H7 (cell line): Measurements from ENCODE around the gene HOXA6. TPM values are rescaled to one million over a fixed set of nuclear protein-coding genes. Genes with fewer than 3 reads are reported as not detected.

Source experiments
- DNase-seq: peaks from one replicate; pipeline ENCODE4 v3.0.0; 2012
- H3K27me3 ChIP-seq: 2 replicates; pipeline ENCODE4 v1.6.0; 2011; ENCODE audit warnings: mild to moderate bottlenecking, low read length; ENCODE audit not compliant: control insufficient read depth, insufficient read depth
- H3K36me3 ChIP-seq: replicated peaks from 2 replicates; pipeline ENCODE4 v1.5.1; 2011; ENCODE audit warnings: low read length; ENCODE audit not compliant: control insufficient read depth, insufficient read depth
- H3K4me3 ChIP-seq: 2 replicates; pipeline ENCODE4 v1.5.1; 2011; ENCODE audit warnings: low read depth, mild to moderate bottlenecking, control low read depth, low read length, moderate library complexity; ENCODE audit not compliant: insufficient read depth
- total RNA-seq: library from RNA; depleted of rRNA; stranded (reverse); fragments of >200 nt; shearing (Covaris generic); gene quantifications from 2 replicates; pipeline ENCODE4 v1.2.3, GENCODE V29; 2014

Gene HOXA6
- total RNA-seq, 1 experiment from 2014 or later, result not detected

DNA sequence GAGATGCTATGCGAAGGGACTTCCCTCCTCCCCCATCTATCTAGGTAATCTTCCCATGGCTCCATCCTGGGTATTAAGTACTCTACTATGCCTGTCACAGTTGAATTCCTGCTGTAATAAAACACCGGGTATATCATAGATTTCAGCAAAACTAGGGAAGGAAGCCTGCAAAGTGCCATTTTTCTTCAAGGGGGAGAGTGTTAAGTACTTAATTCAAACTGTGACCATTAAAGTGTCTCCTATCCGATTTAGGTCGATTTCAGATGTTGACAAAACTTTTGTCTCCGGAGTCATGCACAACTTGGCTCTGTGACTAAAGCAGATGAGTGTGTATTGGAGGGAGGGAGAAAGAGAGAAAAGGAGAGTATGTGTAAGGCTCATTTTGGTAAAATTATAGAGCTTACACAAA, 21.6 kb downstream of the HOXA6 start:
- Histone ChIP-seq H3K27me3 (peaks cover 98% of the 10 kb centered on the region), H3K36me3 (no peaks in the 10 kb centered on the region), H3K4me3 (no peak overlapping the region)
- no peak for DNase-seq

DNA sequence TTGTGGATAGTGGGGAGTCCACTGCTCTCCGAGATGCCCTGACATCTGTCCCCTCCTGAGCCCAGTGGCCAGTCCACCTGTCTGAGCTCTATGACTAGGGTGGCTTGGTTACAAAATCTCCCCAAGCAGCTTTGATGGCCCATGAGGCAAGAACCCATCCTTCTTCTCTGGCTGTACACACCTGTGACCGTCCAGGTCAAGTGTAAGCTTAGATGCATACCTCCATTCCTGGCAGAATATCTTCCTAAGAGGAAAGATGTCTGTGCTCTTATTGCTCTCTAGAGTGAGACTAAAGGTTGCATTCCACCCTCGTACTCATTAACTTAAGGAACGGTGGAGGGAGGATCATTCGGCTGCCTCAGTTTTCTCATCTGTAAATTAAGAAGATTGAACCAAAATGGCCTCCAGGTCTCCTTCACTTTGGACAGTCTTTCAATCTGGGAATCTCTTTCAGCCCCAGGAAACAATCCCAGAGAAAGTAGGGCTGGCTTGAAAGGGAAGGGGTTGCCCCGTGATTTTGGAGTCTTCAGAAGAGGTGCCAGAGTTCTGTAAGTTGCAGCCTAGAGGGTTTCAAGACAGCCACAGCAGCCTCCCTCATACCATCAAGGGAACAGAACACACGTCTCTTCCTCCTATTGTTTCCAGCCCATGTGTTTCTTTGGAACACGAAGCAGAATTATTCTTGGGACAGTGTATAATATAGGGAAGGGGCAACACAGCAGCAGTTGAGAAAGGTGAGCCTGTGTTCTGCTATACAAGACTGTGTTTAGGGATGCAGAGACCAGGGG, 22.5 kb downstream of the HOXA6 start:
- peaks cover 100% of the 10 kb centered on the region for H3K27me3 ChIP-seq
- no peak overlapping the region for H3K4me3 ChIP-seq
- H3K36me3 ChIP-seq, result no peaks in the 10 kb centered on the region
- peak; percentile 38 for DNase-seq

GRCh38 chr7:27124096-27124901, 23.3 kb downstream of the HOXA6 start:
- peaks cover 100% of the 10 kb centered on the region for H3K27me3 ChIP-seq
- H3K36me3 ChIP-seq, result no peaks in the 10 kb centered on the region
- peak; percentile 54 for DNase-seq
- H3K4me3 ChIP-seq, result no peak overlapping the region

- DNase-seq, result peak; percentile 61
- Histone ChIP-seq H3K36me3 (no peaks in the 10 kb centered on the region), H3K27me3 (peaks cover 100% of the 10 kb centered on the region), H3K4me3 (no peak overlapping the region)
These were observed 24.0 kb downstream of the HOXA6 start for GRCh38 chr7:27123477-27124053.

GRCh38 chr7:27123007-27123476, 24.5 kb downstream of the HOXA6 start:
- Histone ChIP-seq H3K27me3 (peaks cover 100% of the 10 kb centered on the region), H3K4me3 (no peak overlapping the region), H3K36me3 (no peaks in the 10 kb centered on the region)
- DNase-seq, result peak; percentile 73

DNA sequence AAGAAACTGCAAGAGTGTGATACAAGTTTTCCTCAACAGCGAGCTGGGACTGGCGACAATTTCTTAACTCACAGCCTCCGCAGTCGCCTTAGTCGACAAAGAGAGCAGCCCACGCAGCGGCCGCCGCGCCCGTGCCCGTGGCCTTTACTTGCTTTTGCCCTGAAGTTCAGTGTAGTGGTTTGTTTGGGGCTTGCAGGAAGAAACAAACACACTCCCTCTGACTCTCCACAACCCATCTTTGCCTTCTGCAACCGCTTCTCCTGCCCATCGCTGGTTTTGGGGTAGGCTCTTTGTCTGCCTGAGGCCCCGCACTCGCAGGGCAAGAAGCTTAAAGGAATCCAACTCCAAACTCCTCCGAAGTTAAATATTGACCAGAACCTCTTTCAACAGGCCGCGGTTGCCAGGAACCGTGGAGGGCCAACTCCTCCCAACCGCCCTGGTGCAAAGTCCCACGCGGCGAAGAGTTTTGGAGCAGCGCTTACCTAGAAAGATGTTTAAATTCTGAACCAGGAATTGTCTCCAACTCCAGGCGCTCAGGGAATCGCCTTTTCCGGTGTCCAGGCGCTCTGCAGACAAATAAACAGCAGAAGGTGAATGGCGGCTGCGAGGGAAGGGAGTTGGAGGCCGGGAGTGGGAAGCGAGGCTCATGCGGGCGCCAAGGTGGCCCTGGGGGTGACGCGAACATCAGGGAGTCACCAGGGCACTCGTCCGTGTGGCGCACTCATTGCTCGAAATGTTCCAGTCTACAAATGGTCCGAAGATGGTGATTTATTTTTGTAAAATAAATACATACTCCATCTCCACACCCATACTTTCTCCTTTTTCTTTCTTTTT, 25.3 kb downstream of the HOXA6 start:
- DNase-seq, result peak; percentile 60
- Histone ChIP-seq H3K27me3 (peaks cover 100% of the 10 kb centered on the region), H3K4me3 (no peak overlapping the region), H3K36me3 (no peaks in the 10 kb centered on the region)

DNA sequence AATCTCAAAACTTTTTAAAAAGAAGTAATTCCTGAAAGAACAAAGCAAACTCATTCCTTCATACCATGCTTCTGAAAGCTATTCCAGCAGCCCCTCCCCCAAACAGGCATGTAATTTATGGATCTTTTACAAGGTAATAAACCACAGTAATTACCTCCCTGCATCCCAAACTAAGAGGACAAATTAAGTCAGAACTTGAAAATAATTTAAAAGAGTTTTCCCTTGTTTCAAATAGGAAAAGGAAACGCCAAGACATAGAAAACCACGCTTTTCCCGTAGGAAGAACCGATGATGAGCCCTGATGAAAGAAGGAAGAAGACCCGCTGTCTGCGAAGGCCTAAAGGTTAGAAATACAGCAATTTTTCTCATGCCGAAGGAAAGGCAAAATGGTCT, 25.9 kb downstream of the HOXA6 start:
- Histone ChIP-seq H3K36me3 (no peaks in the 10 kb centered on the region), H3K4me3 (no peak overlapping the region), H3K27me3 (peaks cover 100% of the 10 kb centered on the region)
- no peak for DNase-seq

GRCh38 chr7:27119412-27119911, 28.1 kb downstream of the HOXA6 start:
- H3K4me3 ChIP-seq, result no peak overlapping the region
- H3K27me3 ChIP-seq, result peaks cover 99% of the 10 kb centered on the region
- no peak for DNase-seq
- no peaks in the 10 kb centered on the region for H3K36me3 ChIP-seq

DNA sequence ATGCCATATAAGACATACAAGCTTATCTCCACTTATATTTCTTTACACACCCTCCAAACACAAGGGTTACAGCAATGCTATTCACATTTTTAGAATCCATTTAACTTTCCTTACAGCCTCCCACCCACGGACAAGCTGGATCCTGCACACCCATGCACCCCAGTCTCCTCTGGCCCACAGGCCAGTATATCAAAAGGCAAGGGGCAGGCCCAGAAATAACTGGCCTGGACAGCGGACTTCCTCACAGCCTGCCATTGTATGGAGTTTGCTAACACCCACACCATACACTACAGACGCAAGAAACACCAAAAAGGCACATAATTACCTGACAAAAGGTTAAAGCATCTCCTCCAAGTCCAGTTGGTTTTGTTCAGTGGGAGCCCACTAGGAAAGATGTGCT, 29.0 kb downstream of the HOXA6 start:
- peaks cover 96% of the 10 kb centered on the region for H3K27me3 ChIP-seq
- no peaks in the 10 kb centered on the region for H3K36me3 ChIP-seq
- no peak for DNase-seq
- H3K4me3 ChIP-seq, result no peak overlapping the region

DNA sequence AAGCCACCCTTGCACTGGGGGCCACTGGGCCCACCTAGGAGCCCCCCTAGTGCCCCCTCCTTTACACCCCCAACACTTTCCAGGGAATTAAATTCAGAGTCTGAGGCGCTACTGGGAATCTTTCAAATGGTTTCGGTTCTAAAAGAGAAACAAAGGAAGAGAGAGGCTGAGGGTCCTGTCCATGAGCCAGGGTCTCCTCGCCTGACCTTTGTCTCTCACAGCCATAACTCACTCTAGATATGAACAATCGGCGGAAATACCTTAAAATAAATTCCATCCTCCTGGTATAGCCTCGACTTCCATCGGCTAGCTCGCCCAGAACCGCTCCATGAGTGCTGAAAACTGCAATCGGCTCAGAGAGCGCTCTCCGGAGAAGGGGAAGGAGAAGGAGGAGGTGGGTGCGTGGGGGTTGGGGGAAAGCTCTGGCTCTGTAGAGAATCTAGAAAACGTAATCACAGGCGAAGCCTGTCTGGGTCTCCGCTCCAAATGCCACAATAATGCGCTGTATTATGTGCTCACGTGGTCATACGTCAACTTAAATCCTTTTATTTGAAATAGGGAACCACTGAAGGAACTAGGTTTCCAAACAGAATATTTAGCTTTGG, 29.6 kb downstream of the HOXA6 start:
- Histone ChIP-seq H3K27me3 (peaks cover 96% of the 10 kb centered on the region), H3K4me3 (no peak overlapping the region), H3K36me3 (no peaks in the 10 kb centered on the region)
- no peak for DNase-seq

DNA sequence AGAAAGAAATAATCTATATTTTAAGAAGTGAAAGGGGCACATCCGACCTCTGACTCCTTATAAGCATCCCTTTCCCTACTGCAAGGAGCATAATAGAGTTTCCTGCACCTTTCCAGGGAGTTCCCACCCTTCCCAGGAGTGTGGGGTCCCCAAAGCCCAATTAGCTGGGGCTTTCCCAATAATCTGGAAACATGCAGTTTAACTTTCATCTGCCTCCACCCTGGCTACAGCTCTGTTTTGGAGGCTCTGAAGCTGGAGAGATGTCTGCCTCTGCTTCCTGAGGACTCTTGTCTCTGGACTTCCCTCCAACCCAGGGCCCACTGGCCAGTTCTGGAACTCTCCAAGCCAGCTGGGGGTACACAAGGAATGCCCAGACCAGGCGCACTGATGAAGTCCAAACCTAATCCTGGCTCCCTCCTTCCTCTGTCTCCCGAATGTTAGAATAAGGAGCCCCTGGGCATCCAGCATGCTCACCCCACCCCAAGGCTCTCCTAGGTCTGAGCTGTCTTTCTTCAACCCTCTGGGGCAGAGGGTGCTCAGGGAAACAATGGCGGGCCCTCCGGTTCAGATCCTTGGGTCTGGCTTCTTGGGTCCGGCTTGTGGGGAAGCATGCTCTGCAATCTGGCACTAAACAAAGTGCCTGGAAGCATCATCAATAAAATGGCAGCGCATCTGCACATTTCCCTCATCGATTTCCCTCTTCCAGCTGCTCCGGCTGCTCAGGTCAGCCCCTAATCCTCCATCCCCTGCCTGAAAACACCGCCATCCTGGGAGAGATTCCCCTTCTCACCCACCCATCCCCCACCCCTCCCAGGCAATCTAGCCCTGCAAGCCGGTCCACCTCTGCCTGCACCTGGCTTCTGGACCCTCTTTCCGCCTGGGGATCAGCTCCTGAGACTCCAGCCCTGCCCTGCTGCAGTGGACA, 30.4 kb downstream of the HOXA6 start:
- Histone ChIP-seq H3K4me3 (no peak overlapping the region), H3K27me3 (peaks cover 96% of the 10 kb centered on the region)

DNA sequence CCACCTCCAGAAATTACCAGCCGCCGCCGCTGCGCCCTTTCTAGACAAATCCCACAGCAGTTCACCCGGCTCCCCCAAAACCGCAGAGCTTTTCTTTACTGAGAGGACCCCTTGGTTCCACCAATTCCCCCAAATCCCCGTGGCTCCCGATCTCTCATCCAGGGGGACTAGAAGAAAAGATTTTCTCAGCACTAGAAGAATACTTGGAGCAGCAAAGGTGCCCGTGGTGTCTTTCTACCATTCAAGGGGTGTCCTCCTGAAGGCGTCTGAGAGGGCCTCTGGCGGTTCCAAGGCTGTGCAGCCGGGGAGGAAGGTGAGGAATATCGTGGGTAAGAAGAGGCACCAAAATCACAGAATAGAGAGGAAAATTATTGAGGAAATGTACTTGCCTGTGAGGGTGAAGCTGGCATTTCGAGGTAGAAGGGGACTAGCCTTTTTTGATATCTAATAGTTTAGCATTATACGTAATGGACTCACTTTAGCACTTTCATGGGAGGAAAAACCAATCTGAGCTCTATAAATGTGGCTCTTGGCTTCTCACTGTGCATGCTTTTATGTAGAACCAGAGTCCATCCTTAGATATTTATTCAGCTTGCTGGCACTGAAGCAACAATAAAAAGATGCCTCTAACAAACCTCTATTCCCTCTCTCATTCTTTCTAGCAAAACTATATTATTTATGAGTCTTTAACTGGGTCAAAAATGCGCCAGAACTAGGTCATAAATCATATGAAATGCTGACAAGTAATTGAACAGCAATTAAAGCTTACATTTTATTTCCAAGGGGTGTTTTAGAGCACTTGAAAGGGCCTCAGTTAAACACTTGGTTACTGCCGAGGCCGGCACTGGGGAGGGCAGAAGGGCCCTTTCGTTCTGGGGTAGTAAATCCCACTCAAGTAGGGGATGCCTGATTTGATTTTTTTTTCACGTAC, 31.3 kb downstream of the HOXA6 start:
- Histone ChIP-seq H3K27me3 (peaks cover 96% of the 10 kb centered on the region), H3K36me3 (no peaks in the 10 kb centered on the region), H3K4me3 (no peak overlapping the region)
- DNase-seq, result no peak

More for the DNA sequence above, 30.4 kb downstream of the HOXA6 start:
- DNase-seq, result peak; percentile 80
- no peaks in the 10 kb centered on the region for H3K36me3 ChIP-seq
